Gastroesophageal sphincter (tissue), 4 donors: Measurements from ENCODE around the gene SLAMF7. TPM values are rescaled to one million over a fixed set of nuclear protein-coding genes. Genes with fewer than 3 reads are reported as not detected.
"Not testable (repeated sequence)": the region's sequence is repeated elsewhere in the genome, so short reads cannot be mapped to it uniquely, and the experiment has no call there.

Source experiments
- ATAC-seq: fragments of 150-250 bp; one replicate; pipeline ENCODE4 v1.9.1; 2016; ENCODE audit warnings: mild to moderate bottlenecking, moderate library complexity
- H3K27ac ChIP-seq, 4 donors: fragments of 200-600 bp; sonication (generic) in 3 of 4; 1 replicate in 3 of 4; 2 replicates in 1 of 4; pipeline ENCODE4 v1.5.1; 2016 to 2019
- H3K27me3 ChIP-seq: fragments of 200-600 bp; sonication (generic); one replicate; pipeline ENCODE4 v1.5.1; 2019
- H3K36me3 ChIP-seq, 2 donors: fragments of 200-600 bp; sonication (generic); one replicate each; pipeline ENCODE4 v1.5.1; 2019; ENCODE audit warnings: control low read depth in 1 of 2
- H3K4me1 ChIP-seq, 3 donors: fragments of 200-600 bp; sonication (generic); 1 replicate in 2 of 3; 2 replicates in 1 of 3; pipeline ENCODE4 v1.5.1; 2016 to 2019; ENCODE audit warnings: control low read depth in 2 of 3
- H3K4me3 ChIP-seq, 2 donors: fragments of 200-600 bp; sonication (generic); one replicate each; pipeline ENCODE4 v1.5.1; 2019; ENCODE audit warnings: mild to moderate bottlenecking in 1 of 2, moderate library complexity in 1 of 2
- H3K9me3 ChIP-seq, 3 donors: fragments of 200-600 bp; sonication (generic); one replicate each; pipeline ENCODE4 v1.5.1; 2017 to 2019; ENCODE audit warnings: control low read depth in 2 of 3
- CTCF ChIP-seq, 4 experiments: fragments of 200-600 bp in 2 of 4; fragments of 450-650 bp in 2 of 4; sonication (generic) in 1 of 4; IDR thresholded peaks; one replicate each; pipeline ENCODE4 v1.5.1; 2017 to 2019; ENCODE audit warnings: antibody characterized with exemption in 4 of 4, mild to moderate bottlenecking in 2 of 4, moderate library complexity in 2 of 4
- EP300 ChIP-seq: sonication (generic); formaldehyde crosslinking; IDR thresholded peaks from one replicate; pipeline ENCODE4 v1.6.1; 2017; ENCODE audit warnings: antibody characterized with exemption, mild to moderate bottlenecking
- POLR2A ChIP-seq, 2 donors: fragments of 450-650 bp; IDR thresholded peaks; one replicate each; pipeline ENCODE4 v1.6.1; 2017; ENCODE audit warnings: antibody characterized with exemption in 2 of 2, mild to moderate bottlenecking in 2 of 2, moderate library complexity in 1 of 2
- POLR2AphosphoS5 ChIP-seq: sonication (generic); formaldehyde crosslinking; IDR thresholded peaks from one replicate; pipeline ENCODE4 v1.6.1; 2017; ENCODE audit warnings: antibody characterized with exemption
- WGBS, 2 donors: methylation state at CpG; one replicate each; pipeline ENCODE4 v1.1.5; 2018; ENCODE audit warnings: low coverage in 1 of 2; 5-methylcytosine and 5-hydroxymethylcytosine counted together
- total RNA-seq, 4 donors: library from RNA; depleted of rRNA; stranded (reverse); fragments of >200 nt; gene quantifications; one replicate each; pipeline ENCODE4 v1.1.0, GENCODE V29; 2016

Gene SLAMF7
- total RNA-seq, 4 donors from 2014 or later: 0.62 to 3.5 (median 0.67) TPM; not detected in 1

- no peak overlapping the region for H3K4me3 ChIP-seq
- no peaks in the 10 kb centered on the region for H3K27me3 ChIP-seq
- H3K27ac ChIP-seq: no peak overlapping the region
- 16 to 17% methylated on average over 5 to 6 of the region's 8 CpGs for WGBS, 2 donors
- H3K4me1 ChIP-seq: peaks cover 0 to 5% (median 0%) of the 10 kb centered on the region in 3 donors
- no peaks in the 10 kb centered on the region for H3K36me3 ChIP-seq
- TF ChIP-seq EP300: no peak
- peak; percentile 17 to 56 (median 38) for TF ChIP-seq CTCF (IDR thresholded peaks at IDR 0.05)
- ATAC-seq: no peak
- H3K9me3 ChIP-seq: no peaks in the 10 kb centered on the region
These were observed 12.3 kb upstream of the SLAMF7 start for GRCh38 chr1:160726498-160727315.

- Histone ChIP-seq H3K36me3 (no peaks in the 10 kb centered on the region), H3K27ac (no peak overlapping the region), H3K9me3 (no peaks in the 10 kb centered on the region), H3K4me1 (peaks cover 0 to 5% (median 0%) of the 10 kb centered on the region in 3 donors), H3K27me3 (no peaks in the 10 kb centered on the region), H3K4me3 (no peak overlapping the region)
- ATAC-seq: no peak
- TF ChIP-seq EP300: no peak
- TF ChIP-seq CTCF (IDR thresholded peaks at IDR 0.05): no peak
- TF ChIP-seq POLR2AphosphoS5: no peak
- no peak for TF ChIP-seq POLR2A (IDR thresholded peaks at IDR 0.05)
These were observed 11.8 kb upstream of the SLAMF7 start for GRCh38 chr1:160727316-160727640.

- not testable (repeated sequence) for H3K27me3 ChIP-seq, H3K4me1 ChIP-seq, H3K9me3 ChIP-seq, ATAC-seq, H3K4me3 ChIP-seq, H3K27ac ChIP-seq, H3K36me3 ChIP-seq
- WGBS, 2 donors: 45% methylated on average over 1 of the region's 2 CpGs; no CpG with 5 or more reads in 1 of the 2 donors
These were observed 7.5 kb upstream of the SLAMF7 start for GRCh38 chr1:160731564-160731963.

GRCh38 chr1:160731990-160732389 lies 7.1 kb upstream of the SLAMF7 start:
- 57 to 100% methylated on average over 1 of the region's 1 CpG for WGBS, 2 donors
- H3K9me3 ChIP-seq: peaks cover 0 to 3% (median 0%) of the 10 kb centered on the region in 3 donors
- no peak overlapping the region for H3K27ac ChIP-seq
- TF ChIP-seq CTCF (IDR thresholded peaks at IDR 0.05): no peak
- TF ChIP-seq POLR2A (IDR thresholded peaks at IDR 0.05): no peak
- TF ChIP-seq EP300: no peak
- no peak for TF ChIP-seq POLR2AphosphoS5
- H3K4me1 ChIP-seq: peaks cover 0 to 2% (median 0%) of the 10 kb centered on the region in 3 donors
- H3K36me3 ChIP-seq: no peaks in the 10 kb centered on the region
- no peak overlapping the region for H3K4me3 ChIP-seq
- no peak for ATAC-seq
- no peaks in the 10 kb centered on the region for H3K27me3 ChIP-seq

GRCh38 chr1:160733898-160734297 lies 5.1 kb upstream of the SLAMF7 start:
- H3K4me3 ChIP-seq: no peak overlapping the region
- TF ChIP-seq EP300: no peak
- no peak for TF ChIP-seq POLR2AphosphoS5
- TF ChIP-seq CTCF (IDR thresholded peaks at IDR 0.05): no peak
- H3K36me3 ChIP-seq: no peaks in the 10 kb centered on the region
- H3K27me3 ChIP-seq: no peaks in the 10 kb centered on the region
- H3K9me3 ChIP-seq: peaks cover 0 to 10% (median 0%) of the 10 kb centered on the region in 3 donors
- ATAC-seq: no peak
- no peak overlapping the region for H3K27ac ChIP-seq
- H3K4me1 ChIP-seq: no peaks in the 10 kb centered on the region
